ENCODE measurements around the gene ITPRIP.

ITPRIP gene

DNA sequence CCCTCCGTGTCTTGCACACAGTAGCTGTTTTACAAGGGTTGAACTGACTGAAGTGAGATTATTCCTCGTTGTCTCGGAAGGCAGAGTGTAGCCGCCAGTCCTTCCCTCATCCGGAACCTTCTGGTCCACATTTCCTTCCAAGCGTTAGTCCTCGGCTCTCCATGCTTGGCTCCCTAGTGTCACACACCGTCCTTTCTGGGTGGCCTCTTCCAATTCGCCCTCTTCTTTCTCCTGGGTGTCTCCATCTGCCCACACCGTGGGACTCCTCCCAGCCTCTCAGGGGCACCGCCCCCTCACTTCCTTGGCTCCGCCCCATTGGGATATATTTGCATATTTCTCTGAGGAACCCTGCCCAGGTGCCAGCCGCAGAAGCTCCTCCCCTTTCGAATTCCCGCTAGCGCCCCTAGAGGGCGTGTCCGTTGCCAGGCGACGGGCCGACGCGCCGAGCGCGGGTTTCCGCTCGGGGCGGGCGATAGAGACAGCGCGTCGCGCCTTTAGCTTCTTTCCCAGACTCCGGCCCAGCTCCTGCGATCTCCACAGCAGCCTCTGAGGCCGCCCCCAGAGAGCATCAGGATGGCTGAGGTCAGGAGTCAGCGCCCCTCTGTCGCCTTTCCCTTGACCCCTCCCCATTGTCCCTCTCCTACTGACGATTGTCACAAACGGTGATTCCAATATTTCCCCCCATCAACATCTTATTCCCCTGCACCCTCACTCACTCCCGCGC is 15.2 kb upstream of the ITPRIP start, which contains the start of gene CFAP58:
Gene CFAP58, plus strand, starts transcription at position 509 of the 724 bp plus-strand sequence. Its CDS starts 65 bp downstream, at position 574.
- peak within 1 kb of the TSS; percentile 35 for H3K27ac ChIP-seq (ENCODE audit: insufficient read depth, low read length, poor library complexity, severe bottlenecking)
- H3K36me3 ChIP-seq (ENCODE audit: control insufficient read depth, insufficient read depth, low read length), result no peaks in the 10 kb centered on the region
- DNase-seq, result peak; percentile 88 to 91 (median 90)
- H3K4me1 ChIP-seq (ENCODE audit: control insufficient read depth, insufficient read depth, low read length, poor library complexity, severe bottlenecking), result peaks cover 10% of the 10 kb centered on the region
- no peaks in the 10 kb centered on the region for H3K27me3 ChIP-seq (replicated peaks; ENCODE audit: control insufficient read depth, insufficient read depth, low read length, poor library complexity, severe bottlenecking)
- peak within 1 kb of the TSS; percentile 41 for H3K4me3 ChIP-seq (ENCODE audit: insufficient read depth, low read depth, low read length, poor library complexity, severe bottlenecking)
- no peaks in the 10 kb centered on the region for H3K9me3 ChIP-seq (ENCODE audit: control insufficient read depth, low read length)

GRCh38 chr10:104351919-104352318 is 13.7 kb upstream of the ITPRIP start:
- DNase-seq, result no peak
- Histone ChIP-seq H3K9me3 (ENCODE audit: control insufficient read depth, low read length) (no peaks in the 10 kb centered on the region), H3K27ac (ENCODE audit: insufficient read depth, low read length, poor library complexity, severe bottlenecking) (no peak overlapping the region), H3K4me1 (ENCODE audit: control insufficient read depth, insufficient read depth, low read length, poor library complexity, severe bottlenecking) (peaks cover 10% of the 10 kb centered on the region), H3K27me3 (replicated peaks; ENCODE audit: control insufficient read depth, insufficient read depth, low read length, poor library complexity, severe bottlenecking) (no peaks in the 10 kb centered on the region), H3K4me3 (ENCODE audit: insufficient read depth, low read depth, low read length, poor library complexity, severe bottlenecking) (peak overlapping the region; percentile 16), H3K36me3 (ENCODE audit: control insufficient read depth, insufficient read depth, low read length) (no peaks in the 10 kb centered on the region)

GRCh38 chr10:104351061-104351702 is 12.9 kb upstream of the ITPRIP start:
- Histone ChIP-seq H3K27ac (ENCODE audit: insufficient read depth, low read length, poor library complexity, severe bottlenecking) (no peak overlapping the region), H3K4me1 (ENCODE audit: control insufficient read depth, insufficient read depth, low read length, poor library complexity, severe bottlenecking) (peaks cover 10% of the 10 kb centered on the region)

GRCh38 chr10:104350127-104350635 is 11.9 kb upstream of the ITPRIP start:
- Histone ChIP-seq H3K27ac (ENCODE audit: insufficient read depth, low read length, poor library complexity, severe bottlenecking) (no peak overlapping the region), H3K36me3 (ENCODE audit: control insufficient read depth, insufficient read depth, low read length) (no peaks in the 10 kb centered on the region), H3K4me3 (ENCODE audit: insufficient read depth, low read depth, low read length, poor library complexity, severe bottlenecking) (no peak overlapping the region), H3K4me1 (ENCODE audit: control insufficient read depth, insufficient read depth, low read length, poor library complexity, severe bottlenecking) (peaks cover 10% of the 10 kb centered on the region), H3K9me3 (ENCODE audit: control insufficient read depth, low read length) (no peaks in the 10 kb centered on the region), H3K27me3 (replicated peaks; ENCODE audit: control insufficient read depth, insufficient read depth, low read length, poor library complexity, severe bottlenecking) (no peaks in the 10 kb centered on the region)
- DNase-seq, result no peak

More at GRCh38 chr10:104351061-104351702, 12.9 kb upstream of the ITPRIP start:
- no peak for DNase-seq
- no peak overlapping the region for H3K4me3 ChIP-seq (ENCODE audit: insufficient read depth, low read depth, low read length, poor library complexity, severe bottlenecking)
- H3K27me3 ChIP-seq (replicated peaks; ENCODE audit: control insufficient read depth, insufficient read depth, low read length, poor library complexity, severe bottlenecking), result no peaks in the 10 kb centered on the region
- H3K36me3 ChIP-seq (ENCODE audit: control insufficient read depth, insufficient read depth, low read length), result no peaks in the 10 kb centered on the region
- H3K9me3 ChIP-seq (ENCODE audit: control insufficient read depth, low read length), result no peaks in the 10 kb centered on the region

- H3K9me3 ChIP-seq (ENCODE audit: control insufficient read depth, low read length), result no peaks in the 10 kb centered on the region
- H3K4me3 ChIP-seq (ENCODE audit: insufficient read depth, low read depth, low read length, poor library complexity, severe bottlenecking), result no peak overlapping the region
- DNase-seq, result no peak
- peaks cover 10% of the 10 kb centered on the region for H3K4me1 ChIP-seq (ENCODE audit: control insufficient read depth, insufficient read depth, low read length, poor library complexity, severe bottlenecking)
- no peaks in the 10 kb centered on the region for H3K27me3 ChIP-seq (replicated peaks; ENCODE audit: control insufficient read depth, insufficient read depth, low read length, poor library complexity, severe bottlenecking)
- no peak overlapping the region for H3K27ac ChIP-seq (ENCODE audit: insufficient read depth, low read length, poor library complexity, severe bottlenecking)
- H3K36me3 ChIP-seq (ENCODE audit: control insufficient read depth, insufficient read depth, low read length), result no peaks in the 10 kb centered on the region
Observed at GRCh38 chr10:104349623-104350126, 11.4 kb upstream of the ITPRIP start.

GRCh38 chr10:104348601-104349000 is 10.3 kb upstream of the ITPRIP start:
- Histone ChIP-seq H3K27ac (ENCODE audit: insufficient read depth, low read length, poor library complexity, severe bottlenecking) (no peak overlapping the region), H3K9me3 (ENCODE audit: control insufficient read depth, low read length) (no peaks in the 10 kb centered on the region), H3K27me3 (replicated peaks; ENCODE audit: control insufficient read depth, insufficient read depth, low read length, poor library complexity, severe bottlenecking) (no peaks in the 10 kb centered on the region), H3K4me3 (ENCODE audit: insufficient read depth, low read depth, low read length, poor library complexity, severe bottlenecking) (no peak overlapping the region), H3K36me3 (ENCODE audit: control insufficient read depth, insufficient read depth, low read length) (no peaks in the 10 kb centered on the region), H3K4me1 (ENCODE audit: control insufficient read depth, insufficient read depth, low read length, poor library complexity, severe bottlenecking) (peaks cover 4% of the 10 kb centered on the region)
- no peak for DNase-seq

DNA sequence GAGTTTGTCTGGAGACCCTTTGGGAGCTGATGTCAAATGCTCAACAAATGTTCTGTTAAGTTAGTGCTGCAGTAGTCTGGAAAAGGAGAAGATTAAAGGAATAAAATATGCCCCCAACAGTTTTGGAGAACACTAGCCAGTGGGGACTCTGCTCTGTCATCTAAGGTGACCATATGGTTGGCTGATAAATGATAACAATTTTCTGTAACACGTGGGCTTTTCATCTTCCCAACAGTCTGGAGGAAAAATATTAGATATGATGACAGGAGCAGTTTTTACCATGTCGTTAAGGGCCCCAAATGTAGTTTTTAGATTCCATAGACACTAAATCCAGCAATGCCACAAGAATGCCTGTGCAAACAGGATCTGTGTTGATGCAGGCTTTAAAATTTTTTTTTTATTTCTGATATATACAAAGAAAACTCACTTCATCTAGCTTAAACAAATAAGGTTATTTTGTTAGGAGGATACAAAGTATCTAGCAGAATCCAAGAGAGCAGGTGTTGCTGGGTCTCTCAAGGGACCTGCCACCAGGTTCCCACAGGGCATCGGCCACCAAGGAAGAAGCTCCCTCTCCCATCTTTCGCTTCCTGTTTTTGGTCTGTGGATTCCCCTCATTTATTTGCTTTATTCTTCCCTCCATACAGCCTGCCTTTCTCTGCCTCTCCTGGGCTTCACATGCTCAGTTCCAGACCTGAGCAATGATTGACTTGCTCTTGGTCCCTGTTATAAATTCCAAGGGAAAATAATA is 9.2 kb upstream of the ITPRIP start:
- no peaks in the 10 kb centered on the region for H3K27me3 ChIP-seq (replicated peaks; ENCODE audit: control insufficient read depth, insufficient read depth, low read length, poor library complexity, severe bottlenecking)
- H3K4me3 ChIP-seq (ENCODE audit: insufficient read depth, low read depth, low read length, poor library complexity, severe bottlenecking), result no peak overlapping the region
- H3K36me3 ChIP-seq (ENCODE audit: control insufficient read depth, insufficient read depth, low read length), result no peaks in the 10 kb centered on the region
- no peaks in the 10 kb centered on the region for H3K9me3 ChIP-seq (ENCODE audit: control insufficient read depth, low read length)
- no peaks in the 10 kb centered on the region for H3K4me1 ChIP-seq (ENCODE audit: control insufficient read depth, insufficient read depth, low read length, poor library complexity, severe bottlenecking)
- DNase-seq, result no peak
- no peak overlapping the region for H3K27ac ChIP-seq (ENCODE audit: insufficient read depth, low read length, poor library complexity, severe bottlenecking)

GRCh38 chr10:104345941-104346340 is 7.7 kb upstream of the ITPRIP start:
- Histone ChIP-seq H3K36me3 (ENCODE audit: control insufficient read depth, insufficient read depth, low read length) (no peaks in the 10 kb centered on the region), H3K27me3 (replicated peaks; ENCODE audit: control insufficient read depth, insufficient read depth, low read length, poor library complexity, severe bottlenecking) (no peaks in the 10 kb centered on the region), H3K4me1 (ENCODE audit: control insufficient read depth, insufficient read depth, low read length, poor library complexity, severe bottlenecking) (no peaks in the 10 kb centered on the region), H3K9me3 (ENCODE audit: control insufficient read depth, low read length) (no peaks in the 10 kb centered on the region), H3K4me3 (ENCODE audit: insufficient read depth, low read depth, low read length, poor library complexity, severe bottlenecking) (no peak overlapping the region), H3K27ac (ENCODE audit: insufficient read depth, low read length, poor library complexity, severe bottlenecking) (no peak overlapping the region)
- no peak for DNase-seq

DNA sequence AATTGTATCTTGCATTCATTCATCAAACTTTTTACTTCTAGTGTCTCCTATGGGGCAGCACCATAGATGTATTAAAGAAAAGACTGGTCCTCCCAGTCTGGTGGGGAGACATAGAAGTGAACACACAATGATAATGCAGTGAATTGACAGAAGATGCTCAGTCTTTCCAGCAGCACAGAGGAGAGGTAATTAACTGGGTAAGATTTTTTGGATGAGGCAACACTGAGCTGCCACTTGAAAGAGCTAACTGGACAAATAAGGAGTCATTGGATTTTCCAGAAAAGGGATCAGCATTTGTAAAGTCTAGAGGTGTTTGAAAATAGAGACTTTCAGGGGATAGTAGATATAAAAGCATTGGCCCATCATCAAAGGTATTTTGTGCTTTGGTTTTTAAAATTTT is 7.2 kb upstream of the ITPRIP start:
- Histone ChIP-seq H3K4me1 (ENCODE audit: control insufficient read depth, insufficient read depth, low read length, poor library complexity, severe bottlenecking) (no peaks in the 10 kb centered on the region), H3K9me3 (ENCODE audit: control insufficient read depth, low read length) (no peaks in the 10 kb centered on the region), H3K27ac (ENCODE audit: insufficient read depth, low read length, poor library complexity, severe bottlenecking) (no peak overlapping the region), H3K4me3 (ENCODE audit: insufficient read depth, low read depth, low read length, poor library complexity, severe bottlenecking) (no peak overlapping the region), H3K27me3 (replicated peaks; ENCODE audit: control insufficient read depth, insufficient read depth, low read length, poor library complexity, severe bottlenecking) (no peaks in the 10 kb centered on the region), H3K36me3 (ENCODE audit: control insufficient read depth, insufficient read depth, low read length) (no peaks in the 10 kb centered on the region)
- no peak for DNase-seq
